SK-N-SH treated with all-trans-retinoic acid at 6 μM for 48 hours (cell line): ENCODE results near the gene NXPE4.

ENCODE experiments used
- ARNTL ChIP-seq: fragments of 450-650 bp; formaldehyde crosslinking; IDR thresholded peaks from 2 replicates; pipeline ENCODE4 v1.5.0; 2020; ENCODE audit warnings: low read depth, mild to moderate bottlenecking, moderate library complexity, borderline replicate concordance
- ZNF565 ChIP-seq: fragments of 450-650 bp; formaldehyde crosslinking; conservative IDR thresholded peaks from 2 replicates; pipeline ENCODE4 v1.5.0; 2020; ENCODE audit warnings: low read depth, mild to moderate bottlenecking, moderate library complexity

DNA sequence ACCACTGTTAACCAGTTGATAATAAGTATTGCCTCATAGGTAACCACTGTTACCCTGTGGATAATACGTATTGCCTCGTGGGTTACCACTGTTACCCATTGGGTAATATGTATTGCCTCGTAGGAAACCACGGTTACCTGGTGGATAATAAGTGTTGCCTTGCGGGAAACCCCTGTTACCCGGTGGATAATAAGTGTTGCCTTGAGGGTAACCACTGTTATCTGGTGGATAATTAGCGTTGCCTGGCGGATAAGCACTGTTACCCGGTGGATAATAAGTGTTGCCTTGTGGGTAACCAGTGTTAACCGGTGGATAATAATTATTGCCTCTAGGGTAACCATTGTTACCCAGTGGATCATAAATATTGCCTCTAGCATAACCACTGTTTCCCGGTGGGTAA, 27.3 kb upstream of the NXPE4 start:
- TF ChIP-seq ZNF565 (CRISPR knock-in tag), result no peak
- no peak for TF ChIP-seq ARNTL (CRISPR knock-in tag)
